Occipital lobe (tissue), 2 donors: Measurements from ENCODE around the gene ZNF195. TPM values are rescaled to one million over a fixed set of nuclear protein-coding genes. Genes with fewer than 3 reads are reported as not detected.
"Not testable (repeated sequence)": the region's sequence is repeated elsewhere in the genome, so short reads cannot be mapped to it uniquely, and the experiment has no call there.

Source experiments
- DNase-seq: peaks from one replicate; lab custom pipeline; 2025; lab: John Stamatoyannopoulos, UW
- total RNA-seq: library from RNA; depleted of rRNA; stranded (reverse); fragments of >200 nt; gene quantifications from one replicate; pipeline ENCODE4 v1.2.3, GENCODE V29; 2014

Gene ZNF195
- total RNA-seq, 1 donor from 2014 or later = 59.4 TPM

DNA sequence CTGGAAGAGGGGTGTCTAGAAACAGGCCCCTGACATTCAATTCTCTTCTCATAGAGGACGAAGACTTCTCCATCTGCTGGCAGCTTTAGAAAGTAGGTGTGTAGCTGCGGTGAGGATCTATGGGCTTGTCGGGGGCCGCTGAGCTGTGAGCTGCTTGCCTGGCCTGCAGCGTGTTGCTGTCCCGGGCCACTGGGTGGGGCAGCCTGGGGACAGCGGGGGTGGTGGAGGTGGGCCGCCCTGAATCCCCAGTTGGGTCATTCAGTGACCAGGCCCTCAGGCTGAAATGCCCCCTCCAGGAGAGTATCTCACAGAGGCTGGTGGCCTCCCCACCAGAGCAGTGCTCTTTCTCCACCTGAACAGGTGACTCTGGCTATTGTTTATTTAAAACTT, 23.9 kb upstream of the ZNF195 start:
- not testable (repeated sequence) for DNase-seq

DNA sequence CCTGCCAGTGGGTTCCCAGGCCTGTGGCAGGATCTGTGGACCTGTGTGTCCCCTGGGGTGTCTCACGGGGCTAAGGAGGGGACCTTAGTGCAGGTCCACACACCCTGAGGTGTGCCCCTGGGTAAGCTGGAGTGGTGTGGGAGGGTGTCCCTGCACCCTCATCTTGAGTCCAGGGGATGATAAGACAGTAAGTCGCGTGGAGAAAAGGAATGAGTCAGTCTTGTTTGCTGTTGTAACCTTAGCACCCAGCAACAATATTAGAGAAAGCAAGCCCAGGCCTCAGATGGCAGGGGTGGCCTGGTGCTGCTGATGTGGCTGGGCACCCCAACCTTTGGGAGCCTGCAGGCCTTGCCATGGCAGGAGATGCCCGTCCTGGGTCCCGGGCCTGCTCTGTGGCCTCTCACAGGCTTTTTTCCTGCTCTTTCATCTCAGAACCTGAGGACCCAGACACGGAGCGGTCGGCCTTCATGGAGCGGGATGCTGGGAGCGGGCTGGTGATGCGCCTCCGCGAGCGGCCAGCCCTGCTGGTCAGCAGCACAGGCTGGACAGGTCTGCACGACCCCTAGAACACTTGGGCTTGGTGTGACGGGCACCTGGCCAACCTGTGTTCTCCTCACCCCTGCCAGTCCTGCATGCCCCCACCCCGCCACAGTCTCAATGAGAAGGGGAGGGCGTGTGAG, 23.4 kb upstream of the ZNF195 start:
- not testable (repeated sequence) for DNase-seq

- not testable (repeated sequence) for DNase-seq
Observed at GRCh38 chr11:3401052-3401451, 22.1 kb upstream of the ZNF195 start.

DNA sequence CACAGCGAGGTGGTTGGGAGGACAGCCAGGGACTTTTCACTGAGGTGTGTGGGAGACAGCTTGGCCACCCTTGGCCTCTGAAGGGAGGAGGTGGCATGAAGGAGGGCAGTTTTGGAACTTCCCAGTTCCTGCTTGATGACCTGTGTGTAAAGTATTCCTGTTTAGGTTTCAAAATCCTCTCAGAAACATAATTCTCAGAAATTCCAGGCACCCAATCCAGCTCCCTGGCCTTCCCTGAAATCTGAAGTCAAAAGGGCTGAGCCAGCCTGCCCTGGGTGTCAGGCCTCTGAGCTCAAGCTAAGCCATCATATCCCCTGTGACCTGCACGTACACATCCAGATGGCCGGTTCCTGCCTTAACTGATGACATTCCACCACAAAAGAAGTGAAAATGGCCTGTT, 19.6 kb upstream of the ZNF195 start:
- not testable (repeated sequence) for DNase-seq

DNA sequence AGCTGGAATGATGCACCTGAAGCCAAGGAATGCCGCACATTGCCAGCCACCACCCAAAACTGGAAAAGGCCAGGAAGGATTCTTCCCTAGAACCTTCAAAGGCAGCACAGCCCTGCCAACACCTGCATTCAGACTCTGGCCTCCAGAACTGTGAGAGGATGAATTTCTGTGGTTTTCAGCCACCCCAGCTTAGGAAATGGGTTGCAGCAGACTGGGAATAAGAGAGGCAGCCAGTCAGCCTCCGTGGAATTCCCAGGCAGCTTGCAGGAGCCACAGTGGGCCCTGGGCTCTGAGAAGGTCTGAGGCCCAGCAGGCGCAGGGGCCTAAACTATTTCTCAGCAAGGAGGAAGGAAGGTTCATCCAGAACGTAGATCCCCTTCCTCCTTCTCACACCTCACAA, 19.2 kb upstream of the ZNF195 start:
- not testable (repeated sequence) for DNase-seq

- not testable (repeated sequence) for DNase-seq
Observed at GRCh38 chr11:3397210-3397609, 18.3 kb upstream of the ZNF195 start.

DNA sequence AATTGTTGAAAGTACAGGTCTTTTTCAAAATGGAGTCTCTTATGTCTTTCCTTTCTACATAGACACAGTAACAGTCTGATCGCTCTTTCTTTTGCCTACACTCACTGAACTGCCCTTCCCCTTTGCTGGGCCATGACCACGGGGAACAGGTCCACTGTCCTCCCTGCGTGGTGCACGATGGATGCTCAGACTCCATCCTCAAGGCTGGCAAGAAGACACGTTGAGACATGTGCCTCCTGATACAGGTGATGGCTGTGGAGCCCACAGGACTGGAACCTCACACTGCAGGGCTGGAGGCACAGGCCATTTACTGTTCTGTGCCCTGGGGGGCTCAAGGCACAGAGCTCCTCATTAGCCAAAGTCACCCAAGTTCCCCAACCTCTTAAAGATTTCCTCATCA, 16.5 kb upstream of the ZNF195 start:
- DNase-seq = not testable (repeated sequence)

DNA sequence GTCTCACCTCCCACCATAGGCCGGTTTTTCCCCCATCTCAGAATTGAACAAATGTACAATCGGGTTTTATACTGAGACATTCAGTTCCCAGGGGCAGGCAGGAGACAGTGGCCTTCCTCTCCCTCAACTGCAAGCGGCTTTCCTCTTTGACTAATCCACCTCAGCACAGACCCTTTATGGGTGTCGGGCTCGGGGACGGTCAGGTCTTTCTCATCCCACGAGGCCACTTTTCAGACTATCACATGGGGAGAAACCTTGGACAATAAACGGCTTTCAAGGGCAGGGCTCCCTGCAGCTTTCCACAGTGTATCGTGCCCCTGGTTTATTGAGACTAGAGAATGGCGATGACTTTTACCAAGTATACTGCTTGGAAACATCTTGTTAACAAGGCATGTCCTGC, 16.0 kb upstream of the ZNF195 start:
- not testable (repeated sequence) for DNase-seq

DNA sequence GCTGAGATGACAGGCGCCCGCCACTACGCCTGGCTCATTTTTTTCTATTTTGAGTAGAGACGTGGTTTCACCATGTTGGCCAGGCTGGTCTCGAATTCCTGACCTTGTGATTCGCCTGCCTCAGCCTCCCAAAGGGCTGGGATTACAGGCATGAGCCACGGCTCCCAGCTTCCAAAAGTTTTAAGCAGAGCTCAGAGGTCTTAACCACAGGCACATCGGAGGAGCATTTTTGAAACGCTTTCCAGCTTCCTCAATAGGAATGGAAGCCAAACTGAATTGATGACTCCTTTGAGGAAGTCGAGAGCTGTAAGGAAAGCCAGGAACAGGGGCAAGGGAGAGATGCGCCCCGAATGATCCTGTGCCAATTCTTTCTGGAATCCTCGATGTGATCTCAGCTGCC, 14.5 kb upstream of the ZNF195 start:
- not testable (repeated sequence) for DNase-seq

- DNase-seq = no peak
Observed at GRCh38 chr11:3382613-3383285, 3.8 kb upstream of the ZNF195 start.

DNA sequence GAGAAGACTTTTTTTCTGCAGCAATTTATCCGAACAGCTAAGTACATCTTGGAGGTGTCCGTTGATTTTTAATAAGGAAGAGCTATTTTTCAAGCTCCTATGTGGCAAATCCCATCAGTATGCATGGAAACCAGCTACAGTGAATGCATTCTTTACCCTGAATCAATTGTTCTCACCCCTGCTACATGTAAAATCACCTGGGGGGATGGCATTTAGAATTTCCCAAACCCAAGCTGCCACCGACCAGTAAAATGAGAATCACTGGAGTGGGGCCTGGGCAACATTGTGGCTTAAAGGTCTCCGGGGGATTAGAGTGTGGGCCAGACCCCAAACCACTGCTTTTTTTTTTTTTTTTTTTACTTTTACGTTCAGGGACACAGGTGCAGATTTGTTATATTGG, 2.8 kb upstream of the ZNF195 start:
- DNase-seq = no peak

DNA sequence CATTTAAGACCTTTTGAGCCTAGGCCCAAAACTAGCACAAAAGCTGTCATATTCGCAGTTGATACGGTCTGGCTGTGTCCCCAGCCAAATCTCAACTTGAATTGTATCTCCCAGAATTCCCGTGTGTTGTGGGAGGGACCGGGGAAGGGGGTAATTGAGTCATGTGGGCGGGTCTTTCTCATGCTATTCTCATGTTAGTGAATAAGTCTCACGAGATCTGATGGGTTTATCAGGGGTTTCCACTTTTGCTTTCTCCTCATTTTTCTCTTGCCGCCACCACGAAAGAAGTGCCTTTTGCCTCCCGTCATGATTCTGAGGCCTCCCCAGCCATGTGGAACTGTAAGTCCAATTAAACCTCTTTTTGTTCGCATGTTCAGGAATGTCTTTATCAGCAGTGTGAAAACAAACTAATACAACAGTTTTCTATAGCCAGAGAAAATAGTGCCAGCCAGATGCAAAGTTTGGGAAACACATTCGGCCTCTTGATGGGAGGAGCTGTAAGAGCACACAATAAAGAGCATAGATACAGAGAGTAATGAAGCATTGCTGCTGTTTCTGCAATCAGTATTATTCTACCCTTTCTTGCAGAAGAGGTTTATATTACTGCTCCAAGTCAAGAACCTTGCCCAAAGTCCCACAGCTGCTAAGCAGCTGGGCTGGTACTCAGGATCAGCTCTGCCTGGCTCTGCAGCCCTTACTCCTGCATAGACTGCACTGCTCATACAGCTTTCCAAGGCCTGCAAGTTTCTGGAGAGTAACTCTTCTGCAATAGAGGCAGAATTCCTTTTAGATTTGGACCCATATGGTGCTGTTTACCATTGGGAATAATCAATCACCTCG, 2.0 kb upstream of the ZNF195 start:
- no peak for DNase-seq

GRCh38 chr11:3375552-3375951, 3.4 kb downstream of the ZNF195 start:
- no peak for DNase-seq

- DNase-seq = no peak
Observed at GRCh38 chr11:3370311-3370870, 8.6 kb downstream of the ZNF195 start.

- DNase-seq = no peak
Observed at GRCh38 chr11:3369366-3369765, 9.6 kb downstream of the ZNF195 start.

- no peak for DNase-seq
Observed at GRCh38 chr11:3368199-3368598, 10.7 kb downstream of the ZNF195 start.

DNA sequence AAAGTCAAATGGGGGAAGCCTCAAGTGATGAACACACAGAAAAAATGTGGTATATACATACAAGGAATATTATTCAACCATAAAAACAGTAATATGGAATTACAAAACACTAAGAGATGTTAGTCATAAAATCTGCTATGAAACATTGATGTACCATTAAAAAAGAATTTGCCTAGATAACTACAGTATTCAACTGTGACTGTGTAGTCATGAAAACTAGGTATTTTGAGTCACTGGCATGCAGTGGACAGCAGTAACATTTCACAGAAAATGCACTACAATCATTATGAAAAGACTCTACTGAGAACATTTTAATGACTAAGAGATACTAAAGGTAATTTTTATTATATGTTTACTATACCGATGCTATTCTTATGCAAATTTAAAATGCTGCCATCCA, 11.7 kb downstream of the ZNF195 start:
- DNase-seq = no peak

DNA sequence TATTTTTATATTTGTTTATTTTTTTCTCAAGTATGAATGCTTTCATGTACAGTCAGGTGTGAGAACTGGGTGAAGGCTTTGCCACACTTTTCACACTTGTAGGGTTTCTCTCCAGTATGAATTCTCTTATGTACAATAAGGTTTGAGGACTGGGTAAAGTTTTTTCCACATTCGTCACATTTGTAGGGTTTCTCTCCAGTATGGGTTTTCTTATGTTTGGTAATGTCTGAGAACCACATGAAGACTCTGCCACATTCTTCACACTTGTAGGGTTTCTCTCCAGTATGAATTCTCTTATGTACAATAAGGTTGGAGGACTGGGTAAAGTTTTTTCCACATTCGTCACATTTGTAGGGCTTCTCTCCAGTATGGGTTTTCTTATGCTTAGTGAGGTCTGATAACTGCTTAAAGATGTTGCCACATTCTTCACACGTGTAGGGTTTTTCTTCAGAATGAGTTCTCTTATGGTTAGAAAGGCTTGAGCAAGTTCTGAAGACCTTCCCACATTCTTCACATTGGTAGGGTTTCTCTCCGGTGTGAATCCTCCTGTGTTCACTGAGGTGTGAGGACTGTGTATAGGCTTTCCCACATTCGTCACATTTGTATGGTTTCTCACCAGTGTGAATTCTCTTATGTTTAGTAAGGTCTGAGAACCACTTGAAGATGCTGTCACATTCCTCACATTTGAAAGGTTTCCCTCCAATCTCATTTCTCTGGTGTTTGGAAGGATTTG, 19.7 kb downstream of the ZNF195 start:
- no peak for DNase-seq

GRCh38 chr11:3357994-3358676, 20.8 kb downstream of the ZNF195 start:
- no peak for DNase-seq

GRCh38 chr11:3357302-3357701, 21.6 kb downstream of the ZNF195 start:
- no peak for DNase-seq

DNA sequence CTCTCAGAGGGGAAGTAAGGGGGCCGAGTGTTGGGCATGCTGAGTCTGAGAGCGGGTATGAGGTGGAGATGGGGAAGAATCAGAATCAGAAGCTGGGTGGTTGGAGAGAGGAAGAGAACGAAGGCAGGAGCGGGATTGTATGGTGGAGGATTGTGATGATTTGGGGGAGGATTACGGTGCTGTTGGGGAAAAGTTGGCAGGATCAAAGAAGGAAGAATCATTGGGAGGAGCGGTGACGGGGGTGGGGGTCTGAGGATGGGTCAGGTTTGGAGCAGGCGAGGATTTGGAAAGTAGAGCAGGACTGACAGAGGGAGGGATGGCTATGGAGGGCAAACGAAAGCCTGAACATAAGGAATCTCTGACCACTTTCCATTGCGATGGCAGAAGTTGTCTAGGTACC, 22.1 kb downstream of the ZNF195 start:
- no peak for DNase-seq
